SK-N-SH (cell line): ENCODE results near the gene ANO10. TPM values are rescaled to one million over a fixed set of nuclear protein-coding genes. Genes with fewer than 3 reads are reported as not detected.

Source experiments
- CTCF ChIA-PET: fragments of 300-600, 350-600 bp; formaldehyde crosslinking; extraction: SDS; loops from one replicate; lab custom pipeline; 2021; lab: Yijun Ruan, JAX
- POLR2A ChIA-PET: fragments of 350-600 bp; sonication (Branson Sonifier 250); formaldehyde crosslinking; extraction: SDS; loops from one replicate; lab custom pipeline; 2020; ENCODE audit warnings: antibody characterized with exemption, inconsistent platforms; lab: Yijun Ruan, JAX
- DNase-seq: peaks from one replicate; pipeline ENCODE4 v3.0.0; 2012
- H2AFZ ChIP-seq: fragments of 200-600 bp; sonication (generic); 2 replicates; pipeline ENCODE4 v1.8.1; 2016; ENCODE audit warnings: antibody characterized with exemption, mild to moderate bottlenecking, low read depth
- H3F3A ChIP-seq: fragments of 200-600 bp; sonication (generic); replicated peaks from 2 replicates; pipeline ENCODE3; 2016; ENCODE audit warnings: antibody characterized with exemption, mild to moderate bottlenecking; ENCODE audit not compliant: insufficient read depth
- H3K27ac ChIP-seq, 2 experiments: fragments of 200-500 bp in 1 of 2; fragments of 200-600 bp in 1 of 2; sonication (Bioruptor generic) in 1 of 2; sonication (generic), shearing (Covaris generic) in 1 of 2; 2 replicates each; pipeline versions ENCODE4 v1.5.1 to v1.6.1; 2014 to 2016; ENCODE audit warnings: low read depth in 2 of 2, inconsistent platforms in 1 of 2, low read length in 1 of 2, mild to moderate bottlenecking in 1 of 2, mixed read lengths in 1 of 2
- H3K27me3 ChIP-seq: fragments of 200-600 bp; sonication (generic), shearing (Covaris generic); 2 replicates; pipeline ENCODE4 v1.6.1; 2016; ENCODE audit warnings: mixed run types; ENCODE audit not compliant: insufficient read depth
- H3K36me3 ChIP-seq, 2 experiments: fragments of 200-500 bp in 1 of 2; fragments of 200-600 bp in 1 of 2; sonication (Bioruptor generic) in 1 of 2; sonication (generic) in 1 of 2; replicated peaks in 1 of 2; 2 replicates each; pipeline versions ENCODE3 to v1.5.1; 2014 to 2016; ENCODE audit warnings: low read length in 1 of 2, mild to moderate bottlenecking in 1 of 2; ENCODE audit not compliant: insufficient read depth in 2 of 2, control insufficient read depth in 1 of 2
- H3K4me1 ChIP-seq, 2 experiments: fragments of 200-500 bp in 1 of 2; fragments of 200-600 bp in 1 of 2; sonication (Bioruptor generic) in 1 of 2; sonication (generic), shearing (Covaris generic) in 1 of 2; 2 replicates each; pipeline versions ENCODE4 v1.5.1 to v1.6.1; 2014 to 2016; ENCODE audit warnings: low read depth in 1 of 2, low read length in 1 of 2, mixed run types in 1 of 2; ENCODE audit not compliant: insufficient read depth in 2 of 2, control insufficient read depth in 1 of 2
- H3K4me2 ChIP-seq: fragments of 200-600 bp; sonication (generic), shearing (Covaris generic); 2 replicates; pipeline ENCODE4 v1.6.1; 2017; ENCODE audit warnings: mixed run types
- H3K4me3 ChIP-seq, 2 experiments: fragments of 200-500 bp in 1 of 2; fragments of 200-600 bp in 1 of 2; sonication (Bioruptor generic) in 1 of 2; sonication (generic), shearing (Covaris generic) in 1 of 2; 2 replicates each; pipeline versions ENCODE4 v1.5.1 to v1.8.1; 2014 to 2016; ENCODE audit warnings: low read depth in 2 of 2, inconsistent platforms in 1 of 2, low read length in 1 of 2, mild to moderate bottlenecking in 1 of 2, mixed read lengths in 1 of 2, moderate library complexity in 1 of 2
- H3K79me2 ChIP-seq: fragments of 200-600 bp; sonication (generic); 2 replicates; pipeline ENCODE4 v1.8.1; 2017; ENCODE audit warnings: mild to moderate bottlenecking; ENCODE audit not compliant: insufficient read depth
- H3K9ac ChIP-seq: fragments of 200-600 bp; sonication (generic); 2 replicates; pipeline ENCODE4 v1.6.1; 2017; ENCODE audit warnings: mixed run types
- H3K9me2 ChIP-seq: fragments of 200-600 bp; sonication (generic); 2 replicates; pipeline ENCODE4 v1.6.1; 2017; ENCODE audit warnings: mixed run types
- H3K9me3 ChIP-seq: fragments of 200-600 bp; sonication (generic); 2 replicates; pipeline ENCODE4 v1.6.1; 2017; ENCODE audit warnings: mixed run types, mild to moderate bottlenecking, moderate library complexity
- H4K20me1 ChIP-seq: fragments of 200-600 bp; sonication (generic); 2 replicates; pipeline ENCODE4 v1.6.1; 2017; ENCODE audit warnings: mild to moderate bottlenecking, mixed run types; ENCODE audit not compliant: insufficient read depth
- ELF1 ChIP-seq: IDR thresholded peaks from 2 replicates; pipeline ENCODE4 v1.4.0; 2012
- EP300 ChIP-seq, 2 experiments: IDR thresholded peaks; 2 replicates each; pipeline versions ENCODE4 v1.4.0 to v1.6.1; 2012; ENCODE audit warnings: borderline replicate concordance in 1 of 2, low read depth in 1 of 2, low read length in 1 of 2
- FOSL2 ChIP-seq: IDR thresholded peaks from 2 replicates; pipeline ENCODE4 v1.4.0; 2012; ENCODE audit warnings: low read depth, mild to moderate bottlenecking, moderate library complexity, borderline replicate concordance
- FOXJ3 ChIP-seq: sonication (generic); formaldehyde crosslinking; IDR thresholded peaks from 2 replicates; pipeline ENCODE4 v1.5.1; 2020; ENCODE audit warnings: mild to moderate bottlenecking, missing genetic modification reagents
- FOXM1 ChIP-seq: IDR thresholded peaks from 2 replicates; pipeline ENCODE4 v1.4.0; 2012; ENCODE audit warnings: low read depth, mild to moderate bottlenecking
- GABPA ChIP-seq: IDR thresholded peaks from 2 replicates; pipeline ENCODE4 v1.4.0; 2012; ENCODE audit warnings: low read depth, mild to moderate bottlenecking
- MEF2A ChIP-seq: IDR thresholded peaks from 2 replicates; pipeline ENCODE4 v1.4.0; 2012; ENCODE audit warnings: low read depth, borderline replicate concordance
- MXI1 ChIP-seq: IDR thresholded peaks from 2 replicates; pipeline ENCODE4 v1.6.1; 2012; ENCODE audit warnings: mild to moderate bottlenecking, low read depth, low read length, improper control_type of control experiment
- NFIC ChIP-seq: IDR thresholded peaks from 2 replicates; pipeline ENCODE4 v1.4.0; 2012; ENCODE audit warnings: borderline replicate concordance
- NRF1 ChIP-seq: IDR thresholded peaks from 2 replicates; pipeline ENCODE4 v1.6.1; 2012; ENCODE audit warnings: low read depth, mild to moderate bottlenecking, low read length
- RAD21 ChIP-seq: IDR thresholded peaks from 2 replicates; pipeline ENCODE4 v1.6.1; 2012; ENCODE audit warnings: mild to moderate bottlenecking, low read length
- RFX5 ChIP-seq: IDR thresholded peaks from 2 replicates; pipeline ENCODE4 v1.6.1; 2012; ENCODE audit warnings: mild to moderate bottlenecking, improper control_type of control experiment, low read length
- RXRA ChIP-seq: IDR thresholded peaks from 2 replicates; pipeline ENCODE4 v1.4.0; 2012; ENCODE audit warnings: low read depth, mild to moderate bottlenecking, borderline replicate concordance
- SMC3 ChIP-seq: IDR thresholded peaks from 2 replicates; pipeline ENCODE4 v1.6.1; 2012; ENCODE audit warnings: low read depth, low read length, improper control_type of control experiment
- TAF1 ChIP-seq: IDR thresholded peaks from 2 replicates; pipeline ENCODE4 v1.6.1; 2012; ENCODE audit warnings: low read depth, mild to moderate bottlenecking, low read length, moderate library complexity, borderline replicate concordance
- WGBS: methylation state at CpG from one replicate; pipeline ENCODE4 v1.1.6; 2017; ENCODE audit warnings: low lambda C conversion rate; 5-methylcytosine and 5-hydroxymethylcytosine counted together
- polyA plus RNA-seq, 3 experiments: library from polyadenylated mRNA; depleted of rRNA; stranded (reverse); fragments of >200 nt; gene quantifications; 2 replicates each; pipeline ENCODE4 v1.2.3, GENCODE V29; 2012
- TF ChIP-seq, protein P1 (sequence below): IDR thresholded peaks from 2 replicates; pipeline ENCODE4; 2012
- TF ChIP-seq, protein P2 (sequence below): IDR thresholded peaks from 2 replicates; pipeline ENCODE4 v1.6.1; 2012; ENCODE audit warnings: mild to moderate bottlenecking, low read depth, low read length, moderate library complexity
- TF ChIP-seq, protein P3 (sequence below): IDR thresholded peaks from 2 replicates; pipeline ENCODE4 v1.4.0; 2012; ENCODE audit warnings: low read depth, borderline replicate concordance

The ANO10 gene
- polyA plus RNA-seq, 1 of the 3 experiments (the other 2 are of a cell fraction) = 16.8 TPM

DNA sequence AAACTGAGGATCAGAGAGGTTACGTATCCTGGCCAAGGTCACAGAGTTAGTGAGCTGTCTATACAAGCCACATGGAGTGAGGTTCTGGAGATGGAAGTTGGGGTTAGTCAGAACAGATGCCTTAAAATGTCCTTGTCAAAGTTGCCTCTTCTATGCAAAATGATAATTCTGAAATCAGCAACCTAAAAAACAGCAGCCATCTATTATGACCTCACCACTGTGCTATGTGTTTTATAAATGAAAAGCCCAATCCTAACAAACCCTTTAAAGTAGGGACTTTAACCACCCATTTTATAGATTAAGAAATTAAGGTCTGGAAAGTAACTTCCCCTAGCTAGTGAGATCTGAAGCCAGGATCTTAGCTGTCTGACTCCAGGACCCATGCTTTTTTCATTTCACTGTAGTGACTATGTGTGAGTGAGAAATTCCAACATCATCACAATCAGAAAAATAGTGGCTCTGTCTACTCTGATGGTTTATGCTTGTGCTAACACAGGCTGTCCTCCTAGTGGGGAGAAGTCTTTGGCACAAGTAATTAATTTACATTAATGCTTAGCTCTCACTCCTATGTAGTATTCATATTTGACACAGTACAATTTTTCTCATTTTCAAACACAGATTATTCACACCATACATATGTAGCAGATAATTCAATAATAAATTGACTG, 143.6 kb downstream of the ANO10 start:
- H3K79me2 ChIP-seq = no peaks in the 10 kb centered on the region
- no peaks in the 10 kb centered on the region for H3F3A ChIP-seq
- TF ChIP-seq, protein P1, sequence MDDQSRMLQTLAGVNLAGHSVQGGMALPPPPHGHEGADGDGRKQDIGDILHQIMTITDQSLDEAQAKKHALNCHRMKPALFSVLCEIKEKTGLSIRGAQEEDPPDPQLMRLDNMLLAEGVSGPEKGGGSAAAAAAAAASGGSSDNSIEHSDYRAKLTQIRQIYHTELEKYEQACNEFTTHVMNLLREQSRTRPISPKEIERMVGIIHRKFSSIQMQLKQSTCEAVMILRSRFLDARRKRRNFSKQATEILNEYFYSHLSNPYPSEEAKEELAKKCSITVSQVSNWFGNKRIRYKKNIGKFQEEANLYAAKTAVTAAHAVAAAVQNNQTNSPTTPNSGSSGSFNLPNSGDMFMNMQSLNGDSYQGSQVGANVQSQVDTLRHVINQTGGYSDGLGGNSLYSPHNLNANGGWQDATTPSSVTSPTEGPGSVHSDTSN = no peak
- no peak for TF ChIP-seq MXI1
- no peak for TF ChIP-seq NFIC
- no peak for TF ChIP-seq TAF1
- TF ChIP-seq FOXM1 = no peak
- TF ChIP-seq NRF1 = no peak
- no peak for TF ChIP-seq RFX5
- TF ChIP-seq ELF1 = no peak
- TF ChIP-seq, protein P2, sequence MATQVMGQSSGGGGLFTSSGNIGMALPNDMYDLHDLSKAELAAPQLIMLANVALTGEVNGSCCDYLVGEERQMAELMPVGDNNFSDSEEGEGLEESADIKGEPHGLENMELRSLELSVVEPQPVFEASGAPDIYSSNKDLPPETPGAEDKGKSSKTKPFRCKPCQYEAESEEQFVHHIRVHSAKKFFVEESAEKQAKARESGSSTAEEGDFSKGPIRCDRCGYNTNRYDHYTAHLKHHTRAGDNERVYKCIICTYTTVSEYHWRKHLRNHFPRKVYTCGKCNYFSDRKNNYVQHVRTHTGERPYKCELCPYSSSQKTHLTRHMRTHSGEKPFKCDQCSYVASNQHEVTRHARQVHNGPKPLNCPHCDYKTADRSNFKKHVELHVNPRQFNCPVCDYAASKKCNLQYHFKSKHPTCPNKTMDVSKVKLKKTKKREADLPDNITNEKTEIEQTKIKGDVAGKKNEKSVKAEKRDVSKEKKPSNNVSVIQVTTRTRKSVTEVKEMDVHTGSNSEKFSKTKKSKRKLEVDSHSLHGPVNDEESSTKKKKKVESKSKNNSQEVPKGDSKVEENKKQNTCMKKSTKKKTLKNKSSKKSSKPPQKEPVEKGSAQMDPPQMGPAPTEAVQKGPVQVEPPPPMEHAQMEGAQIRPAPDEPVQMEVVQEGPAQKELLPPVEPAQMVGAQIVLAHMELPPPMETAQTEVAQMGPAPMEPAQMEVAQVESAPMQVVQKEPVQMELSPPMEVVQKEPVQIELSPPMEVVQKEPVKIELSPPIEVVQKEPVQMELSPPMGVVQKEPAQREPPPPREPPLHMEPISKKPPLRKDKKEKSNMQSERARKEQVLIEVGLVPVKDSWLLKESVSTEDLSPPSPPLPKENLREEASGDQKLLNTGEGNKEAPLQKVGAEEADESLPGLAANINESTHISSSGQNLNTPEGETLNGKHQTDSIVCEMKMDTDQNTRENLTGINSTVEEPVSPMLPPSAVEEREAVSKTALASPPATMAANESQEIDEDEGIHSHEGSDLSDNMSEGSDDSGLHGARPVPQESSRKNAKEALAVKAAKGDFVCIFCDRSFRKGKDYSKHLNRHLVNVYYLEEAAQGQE = no peak
- no peak for TF ChIP-seq GABPA
- no peak for TF ChIP-seq SMC3
- TF ChIP-seq FOXJ3 (CRISPR knock-in tag) = no peak
- no peak for TF ChIP-seq RXRA
- TF ChIP-seq MEF2A = no peak
- no peak for TF ChIP-seq FOSL2
- TF ChIP-seq, protein P3, sequence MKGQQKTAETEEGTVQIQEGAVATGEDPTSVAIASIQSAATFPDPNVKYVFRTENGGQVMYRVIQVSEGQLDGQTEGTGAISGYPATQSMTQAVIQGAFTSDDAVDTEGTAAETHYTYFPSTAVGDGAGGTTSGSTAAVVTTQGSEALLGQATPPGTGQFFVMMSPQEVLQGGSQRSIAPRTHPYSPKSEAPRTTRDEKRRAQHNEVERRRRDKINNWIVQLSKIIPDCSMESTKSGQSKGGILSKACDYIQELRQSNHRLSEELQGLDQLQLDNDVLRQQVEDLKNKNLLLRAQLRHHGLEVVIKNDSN = no peak
- no peak for TF ChIP-seq RAD21
- no peak for TF ChIP-seq EP300 (IDR thresholded peaks at IDR 0.05; ENCODE audit: borderline replicate concordance in 1 of 2, low read depth in 1 of 2, low read length in 1 of 2)
- TF ChIP-seq, all 33 proteins: peak for 0
- CTCF ChIA-PET = interaction anchor here (1.1 to 1.5 kb wide), 3 partner anchors 11 to 517 kb away, joined by 3 to 4 read pairs (median 3); no protein-coding TSS in a partner anchor
- no peaks in the 10 kb centered on the region; a peak in 1 of 4 replicates for H3K4me1 ChIP-seq
- no peaks in the 10 kb centered on the region for H3K9me3 ChIP-seq
- no peak overlapping the region for H2AFZ ChIP-seq
- H3K9ac ChIP-seq = no peak overlapping the region
- H3K36me3 ChIP-seq = no peaks in the 10 kb centered on the region
- H3K4me3 ChIP-seq = no peak overlapping the region
- no peaks in the 10 kb centered on the region for H4K20me1 ChIP-seq
- DNase-seq = no peak
- WGBS = 93% methylated on average over 1 of the region's 1 CpG
- H3K27me3 ChIP-seq = no peaks in the 10 kb centered on the region
- POLR2A ChIA-PET = no interaction called here
- no peak overlapping the region for H3K4me2 ChIP-seq
- H3K9me2 ChIP-seq = no peaks in the 10 kb centered on the region
- H3K27ac ChIP-seq = no peak overlapping the region
